ENCODE results near the gene LSS.

DNA sequence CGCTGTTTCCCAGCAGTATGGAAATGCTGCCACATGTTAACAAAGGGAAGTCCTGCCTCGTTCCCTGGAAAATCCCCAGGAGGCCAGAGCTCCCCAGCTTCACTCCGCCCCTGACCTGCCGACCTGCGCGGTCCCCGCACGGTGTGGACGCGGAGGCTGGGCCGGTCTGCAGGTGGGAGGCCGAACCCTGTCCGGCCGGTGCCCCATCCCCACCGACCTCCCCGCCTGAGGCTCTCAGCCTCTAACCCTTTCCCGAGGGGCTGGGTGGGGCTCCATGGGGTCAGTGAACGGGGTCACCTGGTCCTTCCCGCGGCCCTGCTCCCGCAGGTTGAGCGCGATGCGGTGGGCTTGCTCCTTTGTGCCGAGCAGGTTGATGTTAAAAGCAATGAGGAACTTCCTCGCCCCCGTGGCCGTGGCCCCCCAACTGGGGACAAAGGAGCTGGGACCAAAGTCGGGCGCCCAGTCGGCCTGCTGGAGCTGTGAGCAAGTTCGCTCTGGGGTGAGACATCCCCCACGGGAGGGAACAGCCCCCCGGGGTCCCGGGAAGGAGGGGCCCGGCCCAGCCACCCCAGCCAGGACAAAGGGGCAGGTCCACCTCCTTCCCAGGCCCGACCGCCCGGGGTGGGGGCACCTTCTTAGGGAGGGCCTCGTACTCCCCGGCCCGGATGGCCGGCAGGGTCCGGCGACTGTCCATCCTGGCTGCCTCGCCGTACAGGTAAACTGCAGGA is 77.1 kb downstream of the LSS start:
- TF ChIP-seq, protein P1, sequence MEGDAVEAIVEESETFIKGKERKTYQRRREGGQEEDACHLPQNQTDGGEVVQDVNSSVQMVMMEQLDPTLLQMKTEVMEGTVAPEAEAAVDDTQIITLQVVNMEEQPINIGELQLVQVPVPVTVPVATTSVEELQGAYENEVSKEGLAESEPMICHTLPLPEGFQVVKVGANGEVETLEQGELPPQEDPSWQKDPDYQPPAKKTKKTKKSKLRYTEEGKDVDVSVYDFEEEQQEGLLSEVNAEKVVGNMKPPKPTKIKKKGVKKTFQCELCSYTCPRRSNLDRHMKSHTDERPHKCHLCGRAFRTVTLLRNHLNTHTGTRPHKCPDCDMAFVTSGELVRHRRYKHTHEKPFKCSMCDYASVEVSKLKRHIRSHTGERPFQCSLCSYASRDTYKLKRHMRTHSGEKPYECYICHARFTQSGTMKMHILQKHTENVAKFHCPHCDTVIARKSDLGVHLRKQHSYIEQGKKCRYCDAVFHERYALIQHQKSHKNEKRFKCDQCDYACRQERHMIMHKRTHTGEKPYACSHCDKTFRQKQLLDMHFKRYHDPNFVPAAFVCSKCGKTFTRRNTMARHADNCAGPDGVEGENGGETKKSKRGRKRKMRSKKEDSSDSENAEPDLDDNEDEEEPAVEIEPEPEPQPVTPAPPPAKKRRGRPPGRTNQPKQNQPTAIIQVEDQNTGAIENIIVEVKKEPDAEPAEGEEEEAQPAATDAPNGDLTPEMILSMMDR (IDR thresholded peaks at IDR 0.05): no peak
- TF ChIP-seq ATF2 (CRISPR knock-in tag; IDR thresholded peaks at IDR 0.05; ENCODE audit: borderline replicate concordance, low read depth) (no peak), ESRRA (CRISPR knock-in tag; IDR thresholded peaks at IDR 0.05; ENCODE audit: borderline replicate concordance) (no peak), ETV6 (CRISPR knock-in tag; IDR thresholded peaks at IDR 0.05) (no peak)

Data from WTC11 (cell line).